HG03103 (cell line): Measurements from ENCODE around the gene TMEM151A.
"Not testable (repeated sequence)": the region's sequence is repeated elsewhere in the genome, so short reads cannot be mapped to it uniquely, and the experiment has no call there.

Experiments used
- ATAC-seq: cut with Tn5 transposase; IDR thresholded peaks from one replicate; pipeline ENCODE4 v1.9.1; 2021; ENCODE audit warnings: low read depth; ENCODE audit not compliant: unreplicated experiment

The TMEM151A gene

GRCh38 chr11:66267039-66267378, 24.7 kb upstream of the TMEM151A start:
- ATAC-seq = no peak

DNA sequence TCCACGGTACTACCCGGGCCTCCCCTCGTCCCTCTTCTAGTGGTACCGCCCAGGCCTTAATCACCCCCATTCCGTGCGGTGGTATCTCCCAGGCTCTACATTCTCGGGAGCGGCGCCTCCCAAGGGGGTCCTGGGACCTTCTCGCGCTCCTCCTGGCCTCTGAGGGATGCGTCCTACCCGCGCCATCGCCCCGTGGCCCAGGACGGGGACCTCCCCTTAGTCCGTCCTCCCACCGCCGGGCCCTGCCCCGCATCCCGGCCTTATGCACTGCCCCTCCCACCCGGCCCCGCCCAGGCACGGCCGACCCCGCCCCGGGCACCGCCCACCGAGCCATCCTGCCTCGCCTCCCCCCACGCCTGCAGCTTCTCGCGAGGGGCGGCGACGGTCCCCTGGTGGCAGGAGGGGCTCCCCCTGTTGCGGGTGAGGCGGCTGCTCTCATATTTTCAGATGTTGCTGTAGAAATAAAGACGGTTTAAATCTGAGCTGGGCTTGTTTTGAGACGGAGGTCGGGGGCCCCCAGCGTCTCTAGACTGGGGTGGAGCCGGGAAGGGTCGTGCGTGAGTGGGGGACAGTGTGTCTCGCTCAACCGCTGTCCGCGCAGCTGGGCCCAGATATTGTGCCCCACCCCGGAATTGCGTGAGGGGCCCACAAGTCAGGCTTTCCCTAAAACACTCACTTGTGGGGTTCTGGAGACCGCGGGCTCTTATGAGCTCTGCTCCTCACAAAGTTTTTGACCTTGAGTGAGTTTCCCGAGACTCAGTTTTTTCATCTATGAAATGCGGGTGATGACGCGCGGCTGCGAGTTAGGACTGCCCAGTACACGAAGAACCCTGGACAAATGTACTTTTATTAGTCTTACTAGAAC, 24.1 kb upstream of the TMEM151A start:
- ATAC-seq = peak; percentile 43

DNA sequence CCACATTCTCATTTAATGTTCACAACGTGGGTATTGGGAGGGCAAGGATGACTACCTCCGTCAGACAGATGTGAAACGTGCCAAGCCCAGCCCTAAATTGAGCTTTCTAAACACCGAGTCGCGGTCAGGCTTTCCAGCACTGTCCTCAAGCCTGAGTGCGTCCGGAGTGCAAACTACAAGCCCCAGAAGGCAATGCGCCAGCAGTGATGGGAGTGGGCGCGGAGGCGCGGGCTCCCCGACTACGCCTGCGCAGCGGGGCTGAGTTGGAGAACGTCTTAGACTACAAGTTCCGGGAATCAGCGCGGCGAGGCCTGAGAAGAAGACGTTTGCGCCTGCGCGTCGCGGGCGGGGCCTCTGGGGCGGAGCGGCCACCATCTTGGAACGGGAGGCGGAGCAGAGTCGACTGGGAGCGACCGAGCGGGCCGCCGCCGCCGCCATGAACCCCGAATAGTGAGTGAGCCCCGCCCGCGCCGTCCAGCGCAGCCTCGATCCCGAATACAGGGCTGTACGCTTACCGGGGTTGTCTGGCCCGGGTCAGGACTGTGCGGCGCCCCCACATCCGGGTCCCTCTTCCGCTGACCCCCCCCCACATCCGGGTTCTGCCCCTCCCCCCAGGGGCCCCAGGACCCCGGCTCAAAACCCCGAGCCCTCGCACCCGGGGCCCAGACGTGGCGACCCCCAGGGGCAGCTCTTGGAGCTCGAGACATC, 23.3 kb upstream of the TMEM151A start, which contains the start of gene RAB1B:
Gene RAB1B (plus strand): TSS at position 396 of the 708 bp plus-strand sequence. CDS start 41 bp downstream, at position 437.
- peak; percentile 54 for ATAC-seq

DNA sequence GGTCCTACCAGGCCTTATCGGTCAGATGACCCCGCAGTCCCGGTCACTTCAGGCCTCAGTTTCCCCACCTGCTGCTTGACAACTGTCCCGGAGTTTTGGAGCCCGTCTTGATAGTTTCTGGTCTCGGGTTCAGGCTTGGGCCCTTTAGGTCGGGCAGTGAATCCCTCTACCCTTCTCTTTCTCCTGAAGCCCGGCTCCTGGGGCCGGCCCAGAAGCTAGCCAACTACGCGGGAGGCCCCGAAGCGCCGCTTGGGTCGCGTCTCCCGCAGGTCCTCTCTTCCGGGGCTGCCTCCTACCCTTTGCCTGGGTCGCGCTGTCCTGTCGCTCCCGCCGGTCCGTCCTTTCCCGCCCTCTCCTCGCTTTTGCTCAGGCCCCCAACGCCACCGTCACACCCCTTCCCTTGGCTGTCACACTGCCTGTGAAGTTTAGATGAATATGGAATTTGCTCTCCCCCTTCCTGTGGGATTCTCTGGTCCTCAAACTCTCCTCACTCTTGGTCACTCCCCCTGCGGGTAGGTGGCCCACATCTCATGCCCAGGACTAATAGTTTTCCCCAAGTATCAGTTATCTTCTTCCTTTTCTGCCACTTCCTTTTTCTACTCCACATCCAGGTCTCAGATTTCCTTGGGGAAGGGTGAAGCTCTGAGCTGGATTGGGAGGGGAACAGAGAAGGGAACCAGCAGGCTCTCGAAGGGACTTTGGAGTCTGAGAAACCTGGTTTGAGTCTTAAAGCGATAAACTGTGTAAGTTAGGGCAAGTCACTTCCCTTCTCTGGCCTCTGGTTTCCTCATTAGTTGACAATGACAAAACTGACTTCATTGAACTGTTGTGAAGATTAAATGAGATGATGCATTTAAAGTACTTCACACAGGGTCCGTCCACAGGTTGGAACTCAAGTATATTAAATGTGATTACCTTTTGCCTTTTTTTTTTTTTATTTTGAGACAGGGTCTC, 22.5 kb upstream of the TMEM151A start:
- no peak for ATAC-seq

GRCh38 chr11:66271816-66272215, 19.9 kb upstream of the TMEM151A start:
- ATAC-seq = no peak

GRCh38 chr11:66272596-66272995, 19.1 kb upstream of the TMEM151A start:
- ATAC-seq = no peak

DNA sequence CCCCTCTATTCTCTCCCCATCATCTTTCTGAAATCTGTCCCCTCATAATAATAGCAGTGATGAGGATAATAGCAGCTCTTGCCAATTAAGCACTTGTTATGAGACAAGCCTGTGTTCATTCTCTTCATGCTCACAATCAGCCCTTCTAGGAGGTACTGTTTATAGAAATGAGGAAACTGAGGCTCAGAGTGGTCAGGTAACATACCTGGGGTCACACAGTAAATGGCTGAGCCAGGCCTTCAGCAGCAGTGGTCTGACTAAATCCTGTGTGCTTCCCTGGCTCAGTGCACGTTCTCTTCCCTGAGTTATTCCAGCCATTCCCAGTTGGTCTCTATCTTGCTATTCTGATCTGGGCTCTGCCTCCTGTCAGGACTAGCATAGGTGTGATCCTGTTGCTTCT, 17.5 kb upstream of the TMEM151A start:
- no peak for ATAC-seq

GRCh38 chr11:66275396-66275795, 16.3 kb upstream of the TMEM151A start:
- no peak for ATAC-seq

GRCh38 chr11:66275984-66276612, 15.6 kb upstream of the TMEM151A start:
- ATAC-seq = no peak

- ATAC-seq = not testable (repeated sequence)
These were observed 15.1 kb upstream of the TMEM151A start for GRCh38 chr11:66276619-66277018.

- not testable (repeated sequence) for ATAC-seq
These were observed 14.6 kb upstream of the TMEM151A start for GRCh38 chr11:66277064-66277463.

- ATAC-seq = no peak
These were observed 14.0 kb upstream of the TMEM151A start, which contains the start of gene CNIH2 for GRCh38 chr11:66277471-66278362. Gene CNIH2, plus strand, starts transcription at chr11:66278175. Its CDS starts 282 bp downstream, at chr11:66278457.

DNA sequence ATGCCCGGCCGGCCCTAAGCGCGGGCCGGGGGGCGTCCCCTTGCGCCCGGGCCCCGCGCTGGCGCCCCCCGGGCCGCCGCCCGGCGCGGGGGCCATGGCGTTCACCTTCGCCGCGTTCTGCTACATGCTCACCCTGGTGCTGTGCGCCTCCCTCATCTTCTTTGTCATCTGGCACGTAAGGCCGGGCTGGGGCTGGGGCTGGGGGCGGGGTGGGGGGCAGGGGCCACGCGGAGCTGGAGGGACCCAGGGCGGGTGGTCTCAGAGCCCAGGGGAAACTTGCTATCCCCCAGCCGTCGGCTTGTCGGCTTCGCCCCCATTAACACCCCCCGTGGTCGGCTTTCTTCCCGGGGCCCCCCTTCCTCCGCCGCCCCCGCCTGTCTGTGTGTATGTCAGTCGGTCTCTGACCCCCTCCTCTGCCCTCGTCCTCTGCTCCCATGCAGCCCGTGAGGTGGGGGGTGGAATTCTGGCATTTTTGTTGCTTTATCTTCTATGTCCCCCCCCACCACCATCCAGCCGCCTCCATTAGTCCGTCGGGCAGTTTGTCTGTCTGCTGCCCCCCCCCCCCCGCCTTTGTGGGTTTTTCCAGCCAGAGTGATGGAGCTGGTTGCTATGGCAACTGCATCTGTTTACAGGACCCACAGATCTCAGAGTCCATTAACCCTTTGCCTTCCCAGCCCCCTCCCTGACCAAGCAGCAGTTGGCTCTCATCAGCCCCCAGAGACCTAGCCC, 13.2 kb upstream of the TMEM151A start:
- no peak for ATAC-seq

GRCh38 chr11:66279092-66279734, 12.5 kb upstream of the TMEM151A start:
- no peak for ATAC-seq

DNA sequence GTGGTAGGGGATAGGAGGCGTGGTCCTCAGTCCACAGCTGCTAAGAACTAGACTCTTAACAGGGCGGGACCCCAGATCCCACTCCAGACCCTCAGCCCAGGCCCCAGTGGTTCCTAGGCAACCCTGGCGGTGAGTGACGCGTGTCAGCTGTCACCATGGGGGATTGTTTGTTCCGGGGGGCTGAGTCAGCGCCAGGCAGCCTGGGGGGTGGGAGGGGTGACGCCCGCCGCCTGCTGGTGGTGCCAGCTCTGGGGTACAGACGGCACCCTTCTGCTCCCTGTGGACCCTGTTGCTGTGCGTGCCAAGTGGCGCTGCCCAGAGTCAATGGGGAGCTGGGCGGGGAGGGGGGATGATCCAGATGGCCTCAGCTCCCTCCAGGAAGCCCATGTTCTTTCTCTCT, 11.3 kb upstream of the TMEM151A start:
- ATAC-seq = no peak

GRCh38 chr11:66281001-66281400, 10.7 kb upstream of the TMEM151A start:
- ATAC-seq = no peak

DNA sequence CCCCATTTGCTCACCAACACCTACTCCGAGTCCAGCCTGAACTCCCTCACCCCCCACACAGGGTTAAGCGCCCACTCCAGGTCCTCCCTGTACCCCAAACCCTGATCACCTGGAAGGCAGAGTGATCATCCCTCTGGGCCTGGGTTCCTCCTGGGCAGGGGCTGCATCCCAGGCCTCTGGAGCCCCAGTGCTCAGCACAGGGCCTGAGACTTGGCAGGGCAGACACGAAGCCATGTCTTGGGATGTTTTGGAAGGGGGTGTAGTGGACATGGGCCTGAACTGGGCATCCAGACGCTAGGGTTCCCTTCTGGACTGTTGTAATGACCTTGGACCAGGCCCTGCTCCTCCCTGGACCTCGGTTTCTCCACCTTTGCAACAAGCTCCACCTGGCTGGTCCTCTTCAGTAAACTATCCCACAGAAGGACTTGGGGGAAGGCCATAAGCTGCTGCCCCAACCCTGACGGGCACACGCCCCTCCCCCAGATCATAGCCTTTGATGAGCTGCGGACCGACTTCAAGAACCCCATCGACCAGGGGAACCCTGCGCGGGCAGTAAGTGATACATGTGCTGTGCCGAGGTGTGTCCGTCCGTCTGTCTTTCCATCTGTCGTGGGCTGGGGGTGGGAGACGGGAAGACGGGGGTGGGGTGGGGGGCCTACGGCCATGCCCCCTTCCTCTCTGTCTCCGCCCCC, 9.8 kb upstream of the TMEM151A start:
- no peak for ATAC-seq
